ENCODE data around the gene ERFL.
A peak's percentile ranks its signal among the peaks of the same experiment; 100 is the strongest.

The ERFL gene

DNA sequence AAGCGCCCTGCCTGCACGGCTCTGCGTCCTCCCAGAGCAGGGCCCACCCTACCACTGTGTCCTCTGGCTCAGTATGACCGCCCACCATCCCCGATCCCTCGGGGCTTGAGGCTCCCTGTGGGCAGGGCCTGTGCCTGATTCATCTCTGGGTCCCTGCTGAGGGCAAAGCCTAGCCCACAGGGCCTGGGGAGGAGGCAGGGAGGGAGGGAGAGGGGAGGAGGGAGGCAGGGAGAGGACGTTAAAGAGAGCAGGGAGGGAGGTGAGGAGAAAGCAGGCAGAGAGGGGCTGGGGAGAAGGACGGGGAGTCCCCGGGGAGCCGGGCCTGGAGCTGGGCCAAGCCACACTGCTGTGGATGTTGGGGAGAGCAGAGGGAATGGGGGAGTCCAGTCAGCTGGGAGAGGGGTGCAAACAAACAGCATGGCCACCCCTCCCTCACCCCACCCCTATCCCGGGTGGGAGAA lies 4.0 kb upstream of the ERFL start:
- TF ChIP-seq, protein P1, sequence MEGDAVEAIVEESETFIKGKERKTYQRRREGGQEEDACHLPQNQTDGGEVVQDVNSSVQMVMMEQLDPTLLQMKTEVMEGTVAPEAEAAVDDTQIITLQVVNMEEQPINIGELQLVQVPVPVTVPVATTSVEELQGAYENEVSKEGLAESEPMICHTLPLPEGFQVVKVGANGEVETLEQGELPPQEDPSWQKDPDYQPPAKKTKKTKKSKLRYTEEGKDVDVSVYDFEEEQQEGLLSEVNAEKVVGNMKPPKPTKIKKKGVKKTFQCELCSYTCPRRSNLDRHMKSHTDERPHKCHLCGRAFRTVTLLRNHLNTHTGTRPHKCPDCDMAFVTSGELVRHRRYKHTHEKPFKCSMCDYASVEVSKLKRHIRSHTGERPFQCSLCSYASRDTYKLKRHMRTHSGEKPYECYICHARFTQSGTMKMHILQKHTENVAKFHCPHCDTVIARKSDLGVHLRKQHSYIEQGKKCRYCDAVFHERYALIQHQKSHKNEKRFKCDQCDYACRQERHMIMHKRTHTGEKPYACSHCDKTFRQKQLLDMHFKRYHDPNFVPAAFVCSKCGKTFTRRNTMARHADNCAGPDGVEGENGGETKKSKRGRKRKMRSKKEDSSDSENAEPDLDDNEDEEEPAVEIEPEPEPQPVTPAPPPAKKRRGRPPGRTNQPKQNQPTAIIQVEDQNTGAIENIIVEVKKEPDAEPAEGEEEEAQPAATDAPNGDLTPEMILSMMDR (IDR thresholded peaks at IDR 0.05; ENCODE audit: low read depth, low read length, missing control alignments) = no peak
- no peak overlapping the region for H3K4me3 ChIP-seq (replicated peaks; ENCODE audit: low read depth, low read length)
- DNase-seq (ENCODE audit: extremely low read depth, low read depth) = no peak

DNA sequence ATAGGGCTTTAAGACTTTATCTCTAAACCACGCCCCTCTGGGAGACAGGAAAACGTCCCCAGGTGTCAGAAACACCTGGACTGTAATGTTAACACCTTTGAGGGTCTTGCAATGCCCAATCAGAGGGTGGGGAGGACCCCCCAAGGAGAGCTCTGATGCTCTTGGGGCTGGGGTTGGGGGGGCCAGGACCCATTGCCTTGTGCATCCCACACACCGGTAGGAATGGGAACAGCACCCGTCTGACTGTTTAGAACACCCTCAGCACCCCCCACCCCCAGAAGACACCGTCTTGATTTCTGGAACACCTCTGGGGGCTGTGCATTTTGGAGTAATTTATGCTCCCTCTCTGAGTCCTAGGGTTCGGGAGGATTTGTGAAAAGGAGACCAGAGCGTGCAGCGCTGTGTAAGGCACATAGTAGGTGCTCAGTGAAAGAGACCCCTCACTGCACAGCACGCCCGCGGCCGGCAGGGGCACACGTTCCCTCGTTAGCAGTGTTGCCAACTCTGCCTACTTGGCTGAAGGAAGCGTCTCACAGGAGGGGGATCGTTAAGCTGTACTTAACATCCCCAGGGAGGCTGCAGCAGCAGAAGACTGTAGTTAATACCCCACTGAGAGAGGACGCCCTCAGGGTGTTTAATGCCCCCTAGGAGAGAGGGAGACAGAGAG lies 2.8 kb upstream of the ERFL start:
- no peak for DNase-seq (ENCODE audit: extremely low read depth, low read depth)
- TF ChIP-seq, protein P1 (IDR thresholded peaks at IDR 0.05; ENCODE audit: low read depth, low read length, missing control alignments) = peak; percentile 55
- no peak overlapping the region for H3K4me3 ChIP-seq (replicated peaks; ENCODE audit: low read depth, low read length)

DNA sequence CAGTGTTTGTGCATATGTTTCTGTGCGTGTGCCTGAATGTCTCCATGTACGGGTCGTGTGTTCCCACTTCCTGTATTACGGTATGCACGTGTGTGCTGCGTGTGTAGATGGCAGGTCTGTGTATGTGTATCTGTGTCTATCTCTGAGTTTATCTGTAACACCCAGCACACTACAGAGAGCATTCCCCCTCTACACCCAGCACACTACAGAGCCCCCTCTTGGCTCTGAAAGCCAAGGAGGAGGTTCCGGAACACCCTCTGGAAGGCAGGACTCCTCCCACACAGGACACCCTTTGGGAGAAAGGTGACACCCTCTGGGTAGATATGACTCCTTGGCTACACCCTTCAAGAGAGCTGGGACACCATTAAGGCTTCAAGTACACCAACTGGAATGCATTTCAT lies 2.1 kb upstream of the ERFL start:
- DNase-seq (ENCODE audit: extremely low read depth, low read depth) = no peak
- TF ChIP-seq, protein P1 (IDR thresholded peaks at IDR 0.05; ENCODE audit: low read depth, low read length, missing control alignments) = no peak
- H3K4me3 ChIP-seq (replicated peaks; ENCODE audit: low read depth, low read length) = no peak overlapping the region

DNA sequence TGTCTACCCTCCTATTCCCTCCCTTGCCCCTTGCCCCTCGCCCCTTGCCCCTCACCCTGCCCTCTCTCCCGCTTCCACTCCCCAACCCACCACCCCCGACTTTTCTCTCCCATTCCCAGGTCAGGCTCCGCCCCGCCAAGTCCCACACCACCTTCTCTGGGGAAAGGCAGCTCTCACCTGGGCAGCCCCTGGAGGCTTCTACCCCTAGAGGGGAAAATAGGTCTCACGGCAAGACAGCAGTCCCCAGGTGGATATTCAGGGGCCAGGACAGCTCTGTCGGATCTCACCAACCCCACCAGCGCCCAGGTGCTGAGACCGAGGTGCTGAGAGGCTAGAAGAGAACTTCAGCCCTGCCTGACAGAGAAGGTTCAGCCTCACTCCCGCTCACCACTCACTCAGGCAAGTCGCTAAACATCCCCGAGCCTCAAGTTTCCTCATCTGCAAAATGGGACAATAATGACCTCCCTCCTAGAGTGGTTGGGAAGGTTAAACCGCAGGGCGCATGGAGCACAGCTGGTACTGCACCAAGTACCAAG lies 1.4 kb upstream of the ERFL start:
- no peak for DNase-seq (ENCODE audit: extremely low read depth, low read depth)

DNA sequence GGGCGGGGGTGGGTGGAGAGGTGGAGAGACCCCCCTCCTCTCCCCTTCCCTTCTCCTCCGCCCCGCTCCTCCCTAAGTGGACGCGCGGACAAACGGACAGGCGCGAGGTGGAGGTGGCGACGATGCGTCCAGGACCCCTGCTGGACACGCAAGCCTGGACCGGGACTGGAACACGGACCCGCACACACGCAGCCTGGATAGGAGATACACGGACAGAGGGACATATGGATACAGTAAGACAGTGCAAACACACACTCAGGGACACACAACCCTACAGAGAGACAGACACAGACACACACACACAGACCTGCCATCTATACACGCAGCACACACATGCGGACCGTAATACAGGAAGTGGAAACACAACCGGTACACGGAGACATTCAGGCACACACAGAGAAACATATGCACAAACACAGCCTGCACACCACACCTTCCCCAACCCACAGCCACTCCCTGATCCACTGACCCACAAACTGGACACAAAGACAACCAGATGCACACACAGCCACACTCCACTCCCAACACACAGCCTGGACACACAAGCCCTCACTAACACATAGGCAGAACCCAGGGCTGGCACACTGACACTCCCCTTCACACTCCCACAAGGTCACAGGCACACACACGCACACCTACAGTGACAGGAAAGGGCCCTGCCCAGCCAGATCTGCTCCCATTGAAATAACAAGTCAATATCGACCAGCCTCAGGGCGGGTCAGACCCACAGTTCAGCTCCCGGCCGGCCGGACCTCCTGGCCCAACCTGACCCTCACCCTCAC lies 696 bp upstream of the ERFL start:
- peak overlapping the region; percentile 28 for H3K4me3 ChIP-seq (replicated peaks; ENCODE audit: low read depth, low read length)
- no peak for DNase-seq (ENCODE audit: extremely low read depth, low read depth)
- TF ChIP-seq, protein P1 (IDR thresholded peaks at IDR 0.05; ENCODE audit: low read depth, low read length, missing control alignments) = no peak

More for the DNA sequence above, 1.4 kb upstream of the ERFL start:
- no peak overlapping the region for H3K4me3 ChIP-seq (replicated peaks; ENCODE audit: low read depth, low read length)
- TF ChIP-seq, protein P1 (IDR thresholded peaks at IDR 0.05; ENCODE audit: low read depth, low read length, missing control alignments) = no peak

DNA sequence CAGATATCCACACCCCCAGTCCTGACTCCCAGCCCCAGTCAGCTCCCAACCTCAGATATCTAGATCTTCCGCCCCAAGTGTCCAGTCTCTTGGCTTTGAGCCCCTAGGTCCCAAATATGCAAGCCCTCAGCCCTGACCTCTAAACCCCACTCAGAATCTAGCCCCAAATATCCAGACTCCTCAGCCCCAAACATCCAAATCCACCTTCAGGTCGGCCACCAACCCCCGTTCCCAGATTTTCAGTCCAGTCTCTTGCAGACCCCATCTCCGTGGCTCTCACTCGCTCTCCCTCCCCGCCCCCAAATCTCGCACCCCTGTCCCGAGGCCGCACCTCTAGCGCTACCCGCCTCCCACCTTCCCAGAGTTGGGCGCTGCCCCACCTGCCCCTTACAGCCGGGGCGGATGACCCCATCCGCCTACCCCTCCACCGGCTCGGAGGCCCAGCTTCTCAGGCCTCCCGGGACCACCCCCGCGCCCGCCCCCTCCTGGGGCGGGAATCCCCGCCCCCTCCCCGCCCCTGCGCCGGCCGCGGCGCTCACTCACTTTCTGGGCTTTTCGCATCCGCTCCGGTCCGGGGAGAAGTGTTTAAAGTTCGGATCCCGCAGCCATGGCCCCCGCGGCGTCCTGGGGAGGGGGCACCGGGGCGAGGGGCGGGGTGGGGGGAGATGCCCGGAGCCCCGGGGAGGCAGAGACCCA lies 604 bp downstream of the ERFL start:
- H3K4me3 ChIP-seq (replicated peaks; ENCODE audit: low read depth, low read length) = peak overlapping the region; percentile 24
- TF ChIP-seq, protein P1 (IDR thresholded peaks at IDR 0.05; ENCODE audit: low read depth, low read length, missing control alignments) = no peak
- no peak for DNase-seq (ENCODE audit: extremely low read depth, low read depth)
